ENCODE results near the gene LILRA6.
"Not testable (repeated sequence)": the region's sequence is repeated elsewhere in the genome, so short reads cannot be mapped to it uniquely, and the experiment has no call there.

LILRA6 gene

GRCh38 chr19:54201980-54202379 is 40.6 kb downstream of the LILRA6 start:
- Histone ChIP-seq H3K4me3 (ENCODE audit: low read length) (peak overlapping the region; percentile 95), H3K9ac (ENCODE audit: low read length) (peak overlapping the region; percentile 90), H3K4me1 (ENCODE audit: control insufficient read depth, insufficient read depth, low read length) (peaks cover 55% of the 10 kb centered on the region), H3K27me3 (replicated peaks; ENCODE audit: control insufficient read depth, insufficient read depth, low read length) (no peaks in the 10 kb centered on the region), H3K9me3 (ENCODE audit: control insufficient read depth, low read length) (no peaks in the 10 kb centered on the region), H3K36me3 (ENCODE audit: control insufficient read depth, insufficient read depth, low read length, severe bottlenecking) (peaks cover 54% of the 10 kb centered on the region)
- no peak for DNase-seq (ENCODE audit: low read depth)

- Histone ChIP-seq H3K4me3 (ENCODE audit: low read length) (peak overlapping the region; percentile 95), H3K9me3 (ENCODE audit: control insufficient read depth, low read length) (no peaks in the 10 kb centered on the region), H3K9ac (ENCODE audit: low read length) (peak overlapping the region; percentile 90), H3K4me1 (ENCODE audit: control insufficient read depth, insufficient read depth, low read length) (peaks cover 48% of the 10 kb centered on the region), H3K36me3 (ENCODE audit: control insufficient read depth, insufficient read depth, low read length, severe bottlenecking) (peaks cover 46% of the 10 kb centered on the region), H3K27me3 (replicated peaks; ENCODE audit: control insufficient read depth, insufficient read depth, low read length) (no peaks in the 10 kb centered on the region)
- no peak for DNase-seq (ENCODE audit: low read depth)
Measured at GRCh38 chr19:54201172-54201701, 41.4 kb downstream of the LILRA6 start.

- no peak for DNase-seq (ENCODE audit: low read depth)
- H3K4me3 ChIP-seq (ENCODE audit: low read length), result no peak overlapping the region
- H3K9me3 ChIP-seq (ENCODE audit: control insufficient read depth, low read length), result no peaks in the 10 kb centered on the region
- peak overlapping the region; percentile 90 for H3K9ac ChIP-seq (ENCODE audit: low read length)
- H3K4me1 ChIP-seq (ENCODE audit: control insufficient read depth, insufficient read depth, low read length), result peaks cover 29% of the 10 kb centered on the region
- H3K27me3 ChIP-seq (replicated peaks; ENCODE audit: control insufficient read depth, insufficient read depth, low read length), result no peaks in the 10 kb centered on the region
- peaks cover 31% of the 10 kb centered on the region for H3K36me3 ChIP-seq (ENCODE audit: control insufficient read depth, insufficient read depth, low read length, severe bottlenecking)
Measured at GRCh38 chr19:54199401-54199800, 43.2 kb downstream of the LILRA6 start.

DNA sequence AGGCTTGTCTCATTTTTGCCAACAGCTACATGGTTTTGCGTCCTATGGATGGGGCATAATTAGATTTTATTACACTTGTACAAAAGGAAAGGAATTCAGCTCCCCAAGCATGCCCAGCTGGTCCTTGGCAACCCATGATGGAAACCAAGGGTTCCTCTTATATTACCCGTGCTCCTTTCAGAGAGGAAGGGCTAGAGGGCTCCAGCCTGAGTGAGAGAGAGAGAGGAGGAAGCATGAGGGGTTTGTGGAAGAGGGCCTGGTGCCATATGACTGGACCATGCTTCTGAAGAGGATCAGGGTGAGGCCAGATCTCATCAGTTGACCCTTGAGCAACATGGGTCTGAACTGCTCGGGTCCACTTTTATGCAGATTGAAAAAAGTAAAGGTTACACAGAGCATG is 45.5 kb downstream of the LILRA6 start:
- Histone ChIP-seq H3K4me3 (ENCODE audit: low read length) (no peak overlapping the region), H3K27me3 (replicated peaks; ENCODE audit: control insufficient read depth, insufficient read depth, low read length) (no peaks in the 10 kb centered on the region), H3K9me3 (ENCODE audit: control insufficient read depth, low read length) (no peaks in the 10 kb centered on the region), H3K36me3 (ENCODE audit: control insufficient read depth, insufficient read depth, low read length, severe bottlenecking) (peaks cover 20% of the 10 kb centered on the region), H3K4me1 (ENCODE audit: control insufficient read depth, insufficient read depth, low read length) (peaks cover 11% of the 10 kb centered on the region), H3K9ac (ENCODE audit: low read length) (no peak overlapping the region)
- DNase-seq (ENCODE audit: low read depth), result no peak

GRCh38 chr19:54196536-54196935 is 46.1 kb downstream of the LILRA6 start:
- H3K27me3 ChIP-seq (replicated peaks; ENCODE audit: control insufficient read depth, insufficient read depth, low read length), result no peaks in the 10 kb centered on the region
- no peak overlapping the region for H3K4me3 ChIP-seq (ENCODE audit: low read length)
- peaks cover 14% of the 10 kb centered on the region for H3K36me3 ChIP-seq (ENCODE audit: control insufficient read depth, insufficient read depth, low read length, severe bottlenecking)
- peaks cover 10% of the 10 kb centered on the region for H3K4me1 ChIP-seq (ENCODE audit: control insufficient read depth, insufficient read depth, low read length)
- H3K9me3 ChIP-seq (ENCODE audit: control insufficient read depth, low read length), result no peaks in the 10 kb centered on the region
- H3K9ac ChIP-seq (ENCODE audit: low read length), result no peak overlapping the region
- DNase-seq (ENCODE audit: low read depth), result no peak

DNA sequence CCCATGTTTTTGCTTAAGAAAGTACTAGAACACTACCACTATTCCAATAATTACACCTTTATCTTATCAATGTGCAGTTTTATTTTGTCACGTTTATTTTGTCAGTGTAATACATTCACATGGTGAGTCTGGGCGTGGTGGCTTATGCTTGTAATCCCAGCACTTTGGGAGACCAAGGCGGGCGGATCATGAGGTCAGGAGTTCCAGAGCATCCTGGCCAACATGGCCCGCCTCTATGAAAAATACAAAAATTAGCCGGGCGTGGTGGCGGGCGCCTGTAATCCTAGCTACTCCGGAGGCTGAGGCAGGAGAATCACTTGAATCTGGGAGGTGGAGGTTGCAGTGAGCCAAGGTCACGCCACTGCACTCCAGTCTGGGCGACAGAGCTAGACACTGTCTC is 48.1 kb downstream of the LILRA6 start:
- not testable (repeated sequence) for DNase-seq (ENCODE audit: low read depth); H3K4me1 ChIP-seq (ENCODE audit: control insufficient read depth, insufficient read depth, low read length); H3K27me3 ChIP-seq (replicated peaks; ENCODE audit: control insufficient read depth, insufficient read depth, low read length); H3K9me3 ChIP-seq (ENCODE audit: control insufficient read depth, low read length); H3K4me3 ChIP-seq (ENCODE audit: low read length)
- peak overlapping the region; percentile 29 for H3K9ac ChIP-seq (ENCODE audit: low read length)
- H3K36me3 ChIP-seq (ENCODE audit: control insufficient read depth, insufficient read depth, low read length, severe bottlenecking), result peaks cover 13% of the 10 kb centered on the region

- H3K36me3 ChIP-seq (ENCODE audit: control insufficient read depth, insufficient read depth, low read length, severe bottlenecking), result peaks cover 13% of the 10 kb centered on the region
- H3K9me3 ChIP-seq (ENCODE audit: control insufficient read depth, low read length), result no peaks in the 10 kb centered on the region
- H3K4me1 ChIP-seq (ENCODE audit: control insufficient read depth, insufficient read depth, low read length), result peaks cover 17% of the 10 kb centered on the region
- H3K9ac ChIP-seq (ENCODE audit: low read length), result peak overlapping the region; percentile 25
- no peak overlapping the region for H3K4me3 ChIP-seq (ENCODE audit: low read length)
- no peaks in the 10 kb centered on the region for H3K27me3 ChIP-seq (replicated peaks; ENCODE audit: control insufficient read depth, insufficient read depth, low read length)
- no peak for DNase-seq (ENCODE audit: low read depth)
Measured at GRCh38 chr19:54193011-54193410, 49.6 kb downstream of the LILRA6 start.

- no peak for DNase-seq (ENCODE audit: low read depth)
- peaks cover 18% of the 10 kb centered on the region for H3K4me1 ChIP-seq (ENCODE audit: control insufficient read depth, insufficient read depth, low read length)
- H3K27me3 ChIP-seq (replicated peaks; ENCODE audit: control insufficient read depth, insufficient read depth, low read length), result no peaks in the 10 kb centered on the region
- peaks cover 13% of the 10 kb centered on the region for H3K36me3 ChIP-seq (ENCODE audit: control insufficient read depth, insufficient read depth, low read length, severe bottlenecking)
- no peaks in the 10 kb centered on the region for H3K9me3 ChIP-seq (ENCODE audit: control insufficient read depth, low read length)
- peak overlapping the region; percentile 91 for H3K4me3 ChIP-seq (ENCODE audit: low read length)
- peak overlapping the region; percentile 96 for H3K9ac ChIP-seq (ENCODE audit: low read length)
Measured at GRCh38 chr19:54191811-54192453, 50.7 kb downstream of the LILRA6 start.

- H3K36me3 ChIP-seq (ENCODE audit: control insufficient read depth, insufficient read depth, low read length, severe bottlenecking), result peaks cover 13% of the 10 kb centered on the region
- no peaks in the 10 kb centered on the region for H3K9me3 ChIP-seq (ENCODE audit: control insufficient read depth, low read length)
- peak within 1 kb of the TSS; percentile 96 for H3K9ac ChIP-seq (ENCODE audit: low read length)
- H3K27me3 ChIP-seq (replicated peaks; ENCODE audit: control insufficient read depth, insufficient read depth, low read length), result no peaks in the 10 kb centered on the region
- peak; percentile 93 for DNase-seq (ENCODE audit: low read depth)
- peak within 1 kb of the TSS; percentile 91 for H3K4me3 ChIP-seq (ENCODE audit: low read length)
- H3K4me1 ChIP-seq (ENCODE audit: control insufficient read depth, insufficient read depth, low read length), result peaks cover 18% of the 10 kb centered on the region
Measured at GRCh38 chr19:54191011-54191810, 51.4 kb downstream of the LILRA6 start, which contains the start of gene TSEN34. Gene TSEN34, plus strand, starts transcription at chr19:54191308. Its CDS starts 57 bp downstream, at chr19:54191365.

DNA sequence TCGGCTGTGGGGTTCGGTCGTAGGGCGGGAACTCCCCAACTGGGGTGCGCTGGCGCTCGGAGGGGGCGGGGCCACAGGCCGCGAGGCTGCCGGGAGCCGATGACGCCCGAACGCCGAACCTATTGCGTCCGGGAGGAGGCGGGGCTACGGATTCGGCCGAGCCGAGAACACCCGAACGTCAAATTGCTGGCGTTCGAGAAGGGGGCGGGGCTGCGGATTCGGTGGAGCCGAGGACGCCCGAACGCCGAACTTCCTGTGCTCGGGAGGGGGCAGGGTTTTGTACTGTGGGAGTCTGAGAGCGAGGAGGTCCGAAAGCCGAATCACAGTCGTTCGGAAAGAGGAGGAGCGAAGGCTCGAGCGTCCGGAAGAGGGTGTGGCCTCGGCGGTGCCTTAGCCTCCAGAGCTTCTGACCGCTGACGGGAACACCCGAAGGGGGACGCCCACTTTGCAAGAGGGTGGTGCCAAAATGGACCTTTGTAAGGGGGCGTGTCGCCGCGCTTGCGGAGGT is 52.0 kb downstream of the LILRA6 start:
- H3K9ac ChIP-seq (ENCODE audit: low read length), result peak overlapping the region; percentile 96
- H3K27me3 ChIP-seq (replicated peaks; ENCODE audit: control insufficient read depth, insufficient read depth, low read length), result no peaks in the 10 kb centered on the region
- H3K4me3 ChIP-seq (ENCODE audit: low read length), result peak overlapping the region; percentile 91
- DNase-seq (ENCODE audit: low read depth), result peak; percentile 100
- H3K9me3 ChIP-seq (ENCODE audit: control insufficient read depth, low read length), result no peaks in the 10 kb centered on the region
- H3K4me1 ChIP-seq (ENCODE audit: control insufficient read depth, insufficient read depth, low read length), result peaks cover 18% of the 10 kb centered on the region
- H3K36me3 ChIP-seq (ENCODE audit: control insufficient read depth, insufficient read depth, low read length, severe bottlenecking), result peaks cover 11% of the 10 kb centered on the region
